GM20431 (cell line): ENCODE measurements around the gene ABCB11.
"Not testable (repeated sequence)": the region's sequence is repeated elsewhere in the genome, so short reads cannot be mapped to it uniquely, and the experiment has no call there.

Experiments used
- in situ Hi-C: fragments of 300-500 bp; cut with MseI, MboI; formaldehyde crosslinking; loops from one replicate; pipeline ENCODE4 v1.15.0; 2020; ENCODE audit warnings: low sequenced_read_pairs; ENCODE audit not compliant: unreplicated experiment

ABCB11 gene

DNA sequence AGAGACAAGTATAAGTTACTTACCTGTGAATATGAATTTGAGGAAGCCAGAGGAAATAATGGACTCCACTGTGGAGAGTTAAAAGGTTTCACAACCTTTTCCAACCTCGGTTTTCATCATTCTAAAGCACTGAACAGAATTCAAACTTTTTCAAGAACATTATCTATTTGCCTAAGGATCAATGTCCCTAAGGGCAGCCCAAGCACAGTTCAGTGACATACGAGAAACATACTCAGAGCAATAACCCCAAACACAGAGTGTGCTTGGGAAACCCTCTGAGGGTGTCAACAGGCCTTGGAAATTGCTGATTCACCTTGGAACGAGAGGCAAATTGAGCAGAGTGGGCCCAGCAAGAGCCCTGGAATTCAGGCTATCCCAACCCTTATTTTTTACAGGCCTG is at the start of gene ABCB11:
Gene ABCB11, minus strand, starts transcription at position 123 of the 400 bp plus-strand sequence. CDS start 13,199 bp downstream, outside the sequence.
- in situ Hi-C loops = no loop called here

DNA sequence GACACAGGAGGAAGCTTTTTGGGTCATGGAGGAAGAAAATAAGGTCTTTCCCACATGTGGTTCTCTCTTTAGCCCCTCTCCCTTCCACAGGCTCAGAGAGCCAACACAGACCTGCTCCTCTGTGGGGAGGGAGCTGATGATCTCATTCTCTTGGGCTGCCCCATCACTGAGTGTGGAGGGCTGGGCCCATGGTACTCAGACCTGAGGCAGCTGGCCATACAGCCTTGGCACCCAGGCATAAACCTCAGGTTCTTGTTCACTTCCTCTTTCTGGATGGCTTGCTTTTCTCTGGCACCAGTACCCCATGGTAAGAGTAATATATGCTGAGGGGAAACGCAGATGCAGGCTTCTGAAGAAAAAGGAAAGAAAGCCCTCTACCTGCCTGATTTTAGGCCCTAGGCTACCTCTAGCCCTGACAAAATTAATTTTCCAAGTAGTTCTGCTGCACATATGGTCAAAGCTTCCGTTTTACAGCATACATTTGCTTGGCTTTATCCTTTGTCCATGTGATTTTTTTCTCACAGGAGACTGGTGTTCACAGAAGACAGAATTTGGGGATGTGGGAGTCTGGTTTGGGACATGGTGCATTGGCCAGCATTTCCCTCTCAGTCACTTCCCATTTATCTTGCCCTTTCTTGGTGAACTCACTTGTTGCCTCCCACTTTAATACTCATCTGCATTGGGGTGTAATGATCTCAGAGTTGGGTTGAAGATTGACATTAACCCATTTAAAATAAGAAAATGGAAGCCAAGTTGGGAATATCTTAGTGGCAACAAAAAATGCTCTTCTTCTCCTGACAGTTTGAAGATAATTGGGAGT is 49.3 kb upstream of the ABCB11 start:
- in situ Hi-C loops = no loop called here

DNA sequence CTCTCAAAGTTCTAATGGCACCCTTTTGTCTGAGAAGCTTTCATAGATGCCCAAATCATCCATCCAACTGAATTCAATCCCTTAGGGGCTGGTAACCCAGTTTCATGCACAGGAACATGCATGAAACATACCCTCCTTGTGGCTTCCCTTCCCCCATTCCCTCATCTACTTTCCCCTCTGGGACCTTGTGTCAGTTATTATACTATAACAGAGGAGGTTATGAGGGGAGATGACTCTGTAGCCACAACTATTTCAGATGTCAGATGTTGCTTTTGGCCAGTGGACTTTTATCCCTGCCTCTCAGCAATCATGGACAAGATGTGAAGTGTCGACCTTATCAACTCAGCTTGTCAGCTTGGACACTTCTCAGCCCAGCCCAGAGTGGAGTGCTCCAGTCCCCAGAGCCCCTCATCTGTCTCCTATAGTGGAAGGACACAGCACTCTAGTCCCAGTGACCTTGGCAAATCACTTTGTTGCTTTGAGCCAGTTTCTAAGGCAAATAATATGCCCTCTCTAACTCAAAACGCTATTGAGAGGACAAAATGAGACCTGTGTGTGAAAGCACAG is 46.6 kb upstream of the ABCB11 start:
- in situ Hi-C loops = no loop called here

DNA sequence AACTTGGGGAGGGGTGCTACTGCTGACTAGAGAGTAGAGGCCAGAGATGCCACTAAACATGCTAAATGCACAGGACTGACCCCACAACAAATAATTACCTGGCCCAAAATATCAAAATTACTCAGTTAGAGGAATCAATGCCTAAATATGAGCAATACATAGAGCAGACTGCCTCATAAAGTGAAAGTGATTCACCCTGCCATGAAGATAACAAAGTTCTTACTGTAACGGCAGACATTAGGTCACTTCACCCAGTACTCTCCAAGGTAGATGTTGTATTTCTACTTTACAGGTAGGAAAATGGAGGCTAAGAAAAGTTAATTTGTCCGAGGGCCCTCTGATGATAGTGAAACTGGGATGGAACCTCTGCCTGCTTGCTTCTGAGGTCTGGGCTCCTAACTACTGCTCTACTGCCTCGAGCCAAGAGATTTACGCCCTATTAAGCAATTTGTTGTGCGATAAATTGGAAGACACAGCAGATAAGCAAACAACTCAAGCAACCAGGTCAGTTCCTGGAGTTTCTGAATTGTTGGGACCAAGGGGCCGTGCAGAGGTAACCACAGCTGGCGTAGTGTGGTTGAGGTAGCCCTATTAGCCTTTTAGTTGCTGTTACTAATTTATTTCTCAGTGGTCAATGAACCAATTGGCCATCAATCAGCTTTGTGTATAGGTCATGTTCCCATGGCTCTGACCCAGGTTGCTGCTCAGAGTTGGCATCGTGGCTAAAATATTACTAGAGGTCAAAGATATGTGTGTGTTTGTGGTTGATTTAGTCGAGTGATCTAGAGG is 43.0 kb upstream of the ABCB11 start:
- in situ Hi-C loops = no loop called here

DNA sequence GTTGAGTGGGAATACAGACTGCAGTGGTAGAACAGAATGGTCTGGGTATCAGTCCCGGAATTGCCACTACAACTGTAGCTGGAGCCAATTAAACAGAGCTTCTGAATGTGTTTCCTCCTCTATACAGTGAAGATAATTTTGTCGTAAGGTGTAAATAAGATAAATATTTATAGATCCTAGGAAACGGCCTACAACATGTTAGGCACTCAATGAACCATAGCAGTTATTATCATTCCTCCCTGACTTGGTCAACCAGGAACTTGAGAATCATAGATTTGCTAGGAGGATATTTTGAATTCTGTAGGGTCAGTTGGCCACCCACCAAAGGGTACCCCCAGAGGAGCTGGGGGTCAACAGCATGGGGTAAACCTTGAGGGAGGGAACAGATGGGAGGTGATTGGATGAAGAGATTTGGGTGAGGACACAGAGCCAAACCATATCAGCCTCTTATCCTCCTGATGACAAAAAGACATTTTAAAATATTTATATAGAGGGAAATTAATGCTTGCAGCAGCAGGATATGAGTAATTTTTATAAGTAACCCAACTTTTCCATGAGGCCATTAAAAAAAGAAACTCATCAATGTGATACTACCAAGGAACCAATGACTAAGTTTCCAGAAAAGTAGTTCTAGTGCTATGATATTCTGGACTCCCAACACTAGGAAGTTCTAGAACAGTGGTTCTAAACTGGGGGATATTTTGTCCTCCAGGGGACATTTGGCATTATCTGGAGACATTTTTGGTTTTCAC is 42.3 kb upstream of the ABCB11 start:
- in situ Hi-C loops = no loop called here

DNA sequence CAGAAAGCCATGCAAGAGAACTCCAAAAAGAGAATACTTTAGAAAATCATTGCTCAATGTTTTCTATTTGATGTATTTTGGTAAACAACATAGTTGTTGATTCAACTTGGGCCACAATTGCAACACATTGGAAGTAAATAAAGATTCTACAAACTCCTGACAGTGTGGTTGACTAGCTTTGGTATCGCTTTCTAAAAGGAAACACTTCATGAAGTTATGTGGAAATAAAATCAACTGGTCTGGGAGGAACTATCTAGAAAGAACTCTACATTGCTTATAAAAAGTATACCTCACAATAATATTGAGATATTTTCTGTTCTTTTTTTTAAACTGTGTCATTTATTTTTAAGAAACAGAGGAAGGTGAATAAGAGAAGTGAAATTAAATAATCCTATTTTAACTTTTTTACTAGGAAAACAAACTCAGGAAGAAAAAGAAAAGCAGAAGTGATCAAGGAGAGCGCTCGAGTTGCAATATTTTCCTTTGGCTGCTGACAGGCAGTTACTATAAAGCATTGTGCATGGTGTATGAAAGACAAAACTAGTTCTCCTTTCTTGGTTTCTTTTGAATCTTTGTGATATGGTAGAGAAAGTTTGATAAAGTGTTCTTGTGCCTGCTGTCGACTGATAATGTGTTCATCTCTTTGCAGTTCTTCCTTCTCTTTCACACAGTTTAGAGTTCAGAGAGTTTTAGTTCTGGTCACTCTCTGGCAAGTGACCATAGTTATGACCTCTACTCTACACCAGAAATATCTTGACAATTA is 41.2 kb upstream of the ABCB11 start:
- in situ Hi-C loops = no loop called here

DNA sequence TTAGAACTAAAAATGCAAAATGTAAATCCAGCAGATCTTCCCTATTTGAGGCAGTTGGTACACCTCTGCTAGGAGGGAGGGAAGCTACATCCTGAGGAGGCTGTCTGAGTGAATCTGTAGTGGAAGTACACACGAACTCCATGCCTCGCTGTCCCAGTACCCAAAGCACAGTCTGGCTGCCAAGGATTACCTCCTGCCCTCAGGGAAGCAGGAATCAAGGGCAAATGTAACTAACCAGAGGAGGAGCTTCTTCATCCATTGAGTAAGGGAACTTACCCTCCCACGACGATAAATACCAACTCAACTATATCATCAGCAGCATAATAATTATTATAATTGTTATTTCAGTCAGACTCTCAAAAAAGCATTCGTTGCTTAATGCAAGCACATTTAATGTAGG is 40.3 kb upstream of the ABCB11 start:
- in situ Hi-C loops = no loop called here

DNA sequence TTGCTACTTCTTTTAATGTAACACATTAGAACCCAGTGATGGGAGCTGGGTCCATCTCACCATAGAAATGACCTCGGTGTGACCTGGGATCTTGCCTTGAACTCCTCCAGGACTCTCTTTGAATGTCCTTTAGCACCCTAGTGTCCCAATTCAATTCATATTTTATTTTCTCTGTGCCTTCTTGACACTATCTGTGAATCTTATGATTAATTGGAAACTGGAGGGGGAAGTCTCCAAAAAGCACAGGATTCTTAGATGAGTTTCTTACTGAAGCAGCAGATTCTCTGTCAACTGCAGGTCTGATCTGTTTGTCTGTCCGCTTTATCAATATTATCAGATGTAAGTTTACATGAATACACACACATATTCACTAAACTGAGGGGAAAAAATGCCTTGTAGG is 38.7 kb upstream of the ABCB11 start:
- in situ Hi-C loops = no loop called here

DNA sequence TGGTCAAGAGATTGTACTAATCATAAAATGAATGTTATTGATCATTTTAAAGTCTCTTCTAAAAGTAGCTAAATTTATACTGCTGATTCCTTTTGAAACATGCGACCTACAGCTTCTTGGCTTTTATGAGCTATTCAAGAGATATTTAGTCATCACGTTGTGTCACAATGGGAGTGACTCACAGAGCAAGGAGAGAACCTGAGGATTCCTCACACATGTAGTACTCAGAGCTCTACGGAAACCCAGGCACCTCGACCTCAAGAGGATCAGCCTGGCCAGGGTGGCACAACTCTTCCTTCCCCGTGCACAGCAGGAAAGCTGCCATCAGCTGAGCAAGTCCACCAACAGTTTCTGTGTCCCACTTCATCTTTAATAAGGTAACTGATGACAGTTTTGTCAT is 38.2 kb upstream of the ABCB11 start, which contains the start of gene DHRS9:
Gene DHRS9, plus strand, starts transcription at position 223 of the 400 bp plus-strand sequence. CDS start 12,019 bp downstream, outside the sequence.
- in situ Hi-C loops = no loop called here

DNA sequence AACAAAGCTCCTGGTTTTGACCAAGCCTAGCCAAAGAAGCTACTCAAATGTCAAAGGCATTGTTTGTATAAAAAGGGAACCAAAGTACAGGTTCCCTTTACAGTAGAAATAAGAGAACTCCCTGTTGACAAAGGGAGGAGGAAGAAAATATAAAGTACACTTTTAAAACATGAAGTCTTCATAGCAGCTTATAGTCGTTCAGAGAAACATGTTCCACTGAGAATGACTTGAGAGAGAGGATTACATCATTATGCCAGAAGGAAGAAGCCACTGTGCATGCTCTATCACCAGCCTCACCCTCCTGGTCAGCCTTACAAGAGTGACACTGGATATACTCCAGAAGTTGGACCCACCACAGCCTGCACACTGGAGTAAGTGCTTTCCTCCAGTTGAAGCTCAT is 35.8 kb upstream of the ABCB11 start:
- in situ Hi-C loops = no loop called here

DNA sequence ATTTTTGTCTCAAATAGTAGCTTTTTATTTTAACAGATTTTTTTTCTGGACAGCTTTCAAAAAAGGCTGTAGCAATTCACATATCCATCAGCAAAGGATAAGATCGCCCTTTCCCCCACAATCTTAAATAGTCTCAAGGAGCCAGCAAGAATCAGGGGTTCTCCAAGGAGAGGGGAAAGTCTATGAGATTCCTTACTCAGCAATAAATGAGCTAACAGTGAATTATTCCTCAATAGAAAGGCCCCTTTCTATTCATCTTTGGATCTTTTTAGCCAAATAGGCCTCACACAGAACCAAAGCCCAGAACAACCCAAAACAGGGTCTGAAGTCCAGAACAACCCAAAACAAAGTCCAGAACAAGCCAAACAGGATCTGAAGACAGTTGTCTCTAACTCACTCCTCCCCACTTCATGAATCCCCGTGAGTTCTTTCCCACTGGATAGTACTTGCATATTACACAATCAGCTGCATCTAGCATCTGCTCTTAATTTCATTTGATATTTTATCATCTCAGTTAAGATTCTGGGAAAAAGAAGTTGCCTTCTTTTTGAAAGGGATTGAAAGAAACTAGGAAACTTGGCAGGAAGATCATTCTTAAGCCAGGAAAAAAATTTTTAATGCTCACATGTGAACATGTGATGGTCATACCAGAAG is 34.9 kb upstream of the ABCB11 start:
- in situ Hi-C loops = no loop called here

DNA sequence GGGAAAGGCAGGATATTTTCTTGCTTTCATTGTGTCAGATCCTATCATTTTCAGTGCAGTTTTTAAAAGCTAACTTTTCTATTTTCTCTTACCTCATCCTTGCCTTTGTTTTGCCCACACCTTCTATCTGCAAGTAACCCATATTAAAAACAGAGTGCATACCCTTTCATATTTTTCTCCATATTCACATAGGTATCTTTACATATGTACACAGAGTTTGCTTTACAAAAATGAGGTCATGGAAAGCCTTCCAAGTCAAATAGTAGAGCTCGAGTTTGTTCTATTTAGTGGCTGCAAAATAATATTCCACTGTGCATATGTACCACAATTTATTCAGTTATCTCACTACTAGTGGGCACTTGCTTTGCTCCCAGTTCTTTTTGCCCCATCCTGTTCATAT is 34.3 kb upstream of the ABCB11 start:
- in situ Hi-C loops = no loop called here

DNA sequence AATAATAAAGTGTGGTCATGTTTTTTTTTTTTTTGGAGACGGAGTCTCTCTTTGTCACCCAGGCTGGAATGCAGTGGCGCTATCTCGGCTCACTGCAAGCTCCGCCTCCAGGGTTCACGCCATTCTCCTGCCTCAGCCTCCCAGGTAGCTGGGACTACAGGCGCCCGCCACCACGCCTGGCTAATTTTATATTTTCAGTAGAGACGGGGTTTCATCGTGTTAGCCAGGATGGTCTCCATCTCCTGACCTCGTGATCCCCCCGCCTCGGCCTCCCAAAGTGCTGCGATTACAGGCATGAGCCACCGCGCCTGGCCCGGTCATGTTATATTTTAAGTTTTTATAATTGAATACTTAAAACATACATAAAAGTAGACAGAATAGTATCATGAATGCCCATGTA is 33.1 kb upstream of the ABCB11 start:
- in situ Hi-C loops = not testable (repeated sequence)

DNA sequence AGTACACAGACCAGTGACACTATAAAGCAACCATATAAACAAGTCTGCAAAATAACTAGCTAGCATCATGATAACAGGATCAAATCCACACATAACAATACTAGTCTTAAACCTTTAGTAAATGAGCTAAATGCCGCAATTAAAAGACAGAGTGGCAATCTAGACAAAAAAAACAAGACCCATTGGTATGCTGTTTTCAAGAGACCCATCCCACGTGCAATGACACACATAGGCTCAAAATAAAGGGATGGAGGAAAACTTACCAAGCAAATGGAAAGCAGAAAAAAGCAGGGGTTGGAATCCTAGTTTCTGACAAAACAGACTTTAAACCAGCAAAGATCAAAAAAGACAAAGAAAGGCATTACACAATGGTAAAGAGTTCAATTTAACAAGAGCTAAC is 23.5 kb upstream of the ABCB11 start:
- in situ Hi-C loops = not testable (repeated sequence)

DNA sequence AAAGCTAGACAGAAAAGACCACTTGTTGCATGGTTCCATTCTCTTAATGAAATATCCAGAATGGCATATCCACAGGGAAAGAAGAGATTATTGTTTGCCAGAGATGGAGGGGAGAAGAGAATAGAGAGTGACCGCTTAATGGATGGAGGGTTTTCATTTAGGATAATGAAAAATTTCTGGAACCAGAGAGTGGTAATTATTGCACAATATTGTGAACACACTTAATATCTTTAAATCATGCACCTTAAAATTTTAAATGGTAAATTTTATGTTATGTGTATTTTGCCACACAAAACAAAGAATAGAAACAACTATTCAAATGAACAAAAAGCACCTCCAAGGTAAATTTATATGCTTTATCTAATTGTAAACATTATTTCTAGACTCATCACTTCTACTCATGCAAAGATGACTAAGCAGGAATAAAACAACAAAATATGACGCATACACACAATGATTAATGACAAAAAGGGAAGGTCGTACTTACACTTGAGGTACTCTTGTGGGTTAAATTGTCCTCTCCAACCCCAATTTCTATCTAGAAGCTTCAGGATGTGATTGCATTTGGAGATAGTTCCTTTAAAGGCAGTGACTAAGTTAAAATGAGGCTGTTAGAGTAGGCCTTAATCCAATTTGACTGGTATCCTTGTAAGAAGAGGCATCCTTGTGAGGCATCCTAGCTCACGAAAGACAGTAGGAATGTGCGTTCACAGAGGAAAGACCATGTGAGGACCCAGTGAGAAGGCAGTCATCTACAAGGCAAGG is 19.5 kb upstream of the ABCB11 start:
- in situ Hi-C loops = no loop called here

DNA sequence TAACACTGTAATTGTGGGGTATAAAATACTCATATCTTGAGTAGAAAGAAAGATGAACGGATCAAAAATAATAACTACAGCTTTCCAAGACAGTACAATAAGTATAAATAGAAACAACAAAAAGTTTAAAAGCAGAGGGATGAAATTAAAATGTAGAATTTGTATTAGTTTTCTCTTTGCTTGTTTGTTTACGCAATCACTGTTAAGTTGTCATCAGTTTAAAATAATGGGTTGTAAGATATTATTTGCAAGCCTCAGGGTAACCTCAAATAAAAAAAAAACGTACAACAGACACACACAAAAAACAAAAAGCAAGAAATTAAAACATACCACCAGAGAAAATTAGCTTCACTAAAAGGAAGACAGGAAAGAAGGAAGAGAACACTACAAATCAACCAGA is 18.0 kb upstream of the ABCB11 start:
- in situ Hi-C loops = no loop called here

DNA sequence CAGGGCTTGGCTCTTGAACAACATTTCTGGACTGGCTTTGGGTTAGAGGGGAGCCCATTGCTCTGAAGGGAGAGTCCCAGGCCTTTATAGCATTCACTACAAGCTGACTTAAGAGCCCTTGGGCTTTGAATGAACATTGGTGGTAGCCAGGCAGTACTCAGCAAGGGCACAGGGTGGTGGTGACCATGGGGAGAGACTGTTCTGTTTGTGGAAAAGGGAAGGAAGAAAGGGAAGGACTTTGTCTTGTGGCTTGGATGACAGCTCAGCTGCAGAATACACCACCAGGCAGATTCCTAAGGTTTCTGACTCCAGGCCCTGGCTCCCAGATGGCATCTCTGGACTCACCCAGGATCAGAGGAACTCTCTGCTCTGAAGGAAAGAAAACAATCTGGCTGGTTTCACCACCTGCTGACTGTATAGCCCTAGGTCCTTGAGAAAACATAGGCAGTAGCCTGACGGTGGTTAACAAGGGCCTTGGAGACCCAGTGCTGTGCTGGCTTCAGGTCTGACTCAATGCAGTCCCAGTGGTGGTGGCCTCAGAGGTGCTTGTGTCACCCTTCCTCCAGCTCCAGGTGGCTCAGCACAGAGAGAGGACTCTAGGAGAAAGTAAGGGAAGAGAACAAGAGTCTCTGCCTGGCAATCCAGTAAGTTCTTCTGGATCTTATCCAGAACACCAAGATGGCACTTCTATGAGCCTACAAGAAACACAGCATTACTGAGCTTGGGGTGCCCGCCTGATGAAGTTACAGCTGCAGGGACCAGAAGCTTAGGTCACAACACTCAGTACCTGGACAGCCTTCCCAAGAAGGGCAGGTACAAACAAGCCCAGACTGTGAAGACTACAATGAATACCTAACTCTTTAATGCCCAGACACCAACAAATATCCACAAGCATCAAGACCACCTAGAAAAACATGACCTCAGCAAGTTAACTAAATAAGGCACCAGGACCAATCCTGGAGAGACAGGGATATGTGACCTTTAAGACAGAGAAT is 16.4 kb upstream of the ABCB11 start:
- in situ Hi-C loops = no loop called here
